RWPE2 (cell line): ENCODE data around the gene CACHD1.
"Not testable (repeated sequence)": the region's sequence is repeated elsewhere in the genome, so short reads cannot be mapped to it uniquely, and the experiment has no call there.

Experiments used
- ATAC-seq: fragments of 200-7000 bp; cut with Tn5 transposase; 3 replicates; pipeline ENCODE4 v1.9.1; 2021; ENCODE audit warnings: low read depth
- DNase-seq: peaks from one replicate; pipeline ENCODE4 v3.0.0-alpha.2; 2020; ENCODE audit warnings: low spot score
- H3K27ac ChIP-seq: fragments of 450-650 bp; 2 replicates; pipeline ENCODE4 v1.5.1; 2017; ENCODE audit warnings: mild to moderate bottlenecking; ENCODE audit not compliant: poor library complexity, severe bottlenecking
- H3K27me3 ChIP-seq: fragments of 250-450 bp; sonication (Bioruptor Pico); 2 replicates; pipeline ENCODE4 v1.5.1; 2021; ENCODE audit warnings: mild to moderate bottlenecking, moderate library complexity; ENCODE audit not compliant: insufficient read depth, poor library complexity, severe bottlenecking
- H3K36me3 ChIP-seq: fragments of 250-450 bp; sonication (Bioruptor Pico); 2 replicates; pipeline ENCODE4 v1.5.1; 2020; ENCODE audit warnings: low read depth, mild to moderate bottlenecking, moderate library complexity
- H3K4me1 ChIP-seq: fragments of 250-450 bp; sonication (Bioruptor Pico); 2 replicates; pipeline ENCODE4 v1.5.1; 2021; ENCODE audit warnings: mild to moderate bottlenecking, moderate library complexity; ENCODE audit not compliant: insufficient read depth, poor library complexity, severe bottlenecking
- H3K4me3 ChIP-seq: fragments of 250-450 bp; sonication (Bioruptor Pico); 2 replicates; pipeline ENCODE4 v1.5.1; 2021; ENCODE audit warnings: mild to moderate bottlenecking, moderate library complexity; ENCODE audit not compliant: severe bottlenecking
- H3K9me3 ChIP-seq: fragments of 250-450 bp; sonication (Bioruptor Pico); 2 replicates; pipeline ENCODE4 v1.5.1; 2021; ENCODE audit warnings: mild to moderate bottlenecking, moderate library complexity; ENCODE audit not compliant: severe bottlenecking
- TF ChIP-seq, protein P1 (sequence below): fragments of 450-650 bp; IDR thresholded peaks from one replicate; pipeline ENCODE4 v1.5.1; 2017; ENCODE audit warnings: mild to moderate bottlenecking, moderate library complexity; ENCODE audit not compliant: poor library complexity, severe bottlenecking

The CACHD1 gene

GRCh38 chr1:64608005-64608650 lies 138.2 kb downstream of the CACHD1 start:
- no peaks in the 10 kb centered on the region for H3K9me3 ChIP-seq

DNA sequence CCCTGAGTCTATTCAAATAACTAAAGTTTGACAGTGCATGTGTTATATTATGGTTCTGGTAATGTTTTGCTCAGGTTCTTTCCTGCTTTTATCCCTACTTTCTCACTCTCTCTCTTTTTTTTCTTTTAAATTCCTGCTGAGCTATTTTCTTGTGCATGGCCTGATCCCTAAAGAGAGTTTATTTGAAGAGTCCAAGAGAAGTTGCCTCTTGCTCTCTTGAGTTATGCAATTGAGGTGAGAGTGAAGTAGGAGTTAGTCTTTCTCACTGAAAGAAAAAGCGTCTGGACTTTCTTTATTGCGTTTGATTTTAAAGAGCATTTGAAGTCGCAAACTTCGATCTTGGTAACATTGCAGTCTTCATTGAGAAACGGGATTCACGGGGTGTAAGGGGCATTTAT lies 138.7 kb downstream of the CACHD1 start:
- Histone ChIP-seq H3K27me3 (no peaks in the 10 kb centered on the region), H3K9me3 (no peaks in the 10 kb centered on the region), H3K27ac (no peak overlapping the region), H3K4me1 (no peaks in the 10 kb centered on the region), H3K36me3 (no peaks in the 10 kb centered on the region), H3K4me3 (no peak overlapping the region)
- no peak for DNase-seq
- ATAC-seq: no peak
- TF ChIP-seq, protein P1, sequence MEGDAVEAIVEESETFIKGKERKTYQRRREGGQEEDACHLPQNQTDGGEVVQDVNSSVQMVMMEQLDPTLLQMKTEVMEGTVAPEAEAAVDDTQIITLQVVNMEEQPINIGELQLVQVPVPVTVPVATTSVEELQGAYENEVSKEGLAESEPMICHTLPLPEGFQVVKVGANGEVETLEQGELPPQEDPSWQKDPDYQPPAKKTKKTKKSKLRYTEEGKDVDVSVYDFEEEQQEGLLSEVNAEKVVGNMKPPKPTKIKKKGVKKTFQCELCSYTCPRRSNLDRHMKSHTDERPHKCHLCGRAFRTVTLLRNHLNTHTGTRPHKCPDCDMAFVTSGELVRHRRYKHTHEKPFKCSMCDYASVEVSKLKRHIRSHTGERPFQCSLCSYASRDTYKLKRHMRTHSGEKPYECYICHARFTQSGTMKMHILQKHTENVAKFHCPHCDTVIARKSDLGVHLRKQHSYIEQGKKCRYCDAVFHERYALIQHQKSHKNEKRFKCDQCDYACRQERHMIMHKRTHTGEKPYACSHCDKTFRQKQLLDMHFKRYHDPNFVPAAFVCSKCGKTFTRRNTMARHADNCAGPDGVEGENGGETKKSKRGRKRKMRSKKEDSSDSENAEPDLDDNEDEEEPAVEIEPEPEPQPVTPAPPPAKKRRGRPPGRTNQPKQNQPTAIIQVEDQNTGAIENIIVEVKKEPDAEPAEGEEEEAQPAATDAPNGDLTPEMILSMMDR: no peak

More at GRCh38 chr1:64608005-64608650, 138.2 kb downstream of the CACHD1 start:
- H3K27me3 ChIP-seq: no peaks in the 10 kb centered on the region
- DNase-seq (no peak), ATAC-seq (no peak)
- no peak overlapping the region for H3K4me3 ChIP-seq
- no peaks in the 10 kb centered on the region for H3K36me3 ChIP-seq
- H3K4me1 ChIP-seq: no peaks in the 10 kb centered on the region
- TF ChIP-seq, protein P1: no peak
- no peak overlapping the region for H3K27ac ChIP-seq

GRCh38 chr1:64610950-64611349 lies 141.0 kb downstream of the CACHD1 start:
- not testable (repeated sequence) for H3K36me3 ChIP-seq, H3K4me1 ChIP-seq, H3K9me3 ChIP-seq, H3K4me3 ChIP-seq, H3K27ac ChIP-seq, H3K27me3 ChIP-seq, DNase-seq, ATAC-seq

DNA sequence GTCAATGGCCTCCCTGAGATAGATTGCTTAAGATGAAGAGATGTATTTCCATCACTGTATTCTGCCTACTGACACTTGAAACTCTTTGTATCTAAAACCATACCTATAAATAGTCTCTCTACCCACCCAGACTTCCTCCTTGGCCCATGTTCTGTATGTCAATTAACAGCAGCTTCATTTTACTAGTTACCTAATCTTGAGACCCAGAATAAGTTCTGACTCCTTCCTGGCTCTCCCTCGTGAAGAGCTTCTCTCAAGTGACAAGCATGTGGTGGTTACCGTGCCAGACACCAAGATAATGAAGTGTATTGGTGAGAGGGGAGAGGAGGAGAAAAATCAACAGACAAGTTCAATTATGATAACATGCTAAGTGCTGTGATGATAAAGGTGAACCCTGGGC lies 146.1 kb downstream of the CACHD1 start:
- Histone ChIP-seq H3K27me3 (no peaks in the 10 kb centered on the region), H3K36me3 (no peaks in the 10 kb centered on the region), H3K27ac (no peak overlapping the region), H3K9me3 (no peaks in the 10 kb centered on the region), H3K4me3 (no peak overlapping the region), H3K4me1 (no peaks in the 10 kb centered on the region)
- TF ChIP-seq, protein P1: no peak
- DNase-seq: no peak
- ATAC-seq: no peak

- peak overlapping the region; percentile 70 for H3K27ac ChIP-seq
- H3K36me3 ChIP-seq: no peaks in the 10 kb centered on the region
- DNase-seq (peak; percentile 80), ATAC-seq (peak; percentile 94)
- H3K27me3 ChIP-seq: no peaks in the 10 kb centered on the region
- H3K4me1 ChIP-seq: peaks cover 17% of the 10 kb centered on the region
- TF ChIP-seq, protein P1: no peak
- no peak overlapping the region for H3K4me3 ChIP-seq
- H3K9me3 ChIP-seq: no peaks in the 10 kb centered on the region
These were observed 153.8 kb downstream of the CACHD1 start for GRCh38 chr1:64623750-64624191.
